GM10266 (cell line): ENCODE data around the gene MYBPHL.
A peak's percentile ranks its signal among the peaks of the same experiment; 100 is the strongest.

Experiments used
- DNase-seq: peaks from one replicate; pipeline ENCODE4 v3.0.0; 2012; ENCODE audit errors: extremely low spot score
- TF ChIP-seq, protein P1 (sequence below): IDR thresholded peaks from 2 replicates; pipeline ENCODE4 v1.5.1; 2012; ENCODE audit warnings: mild to moderate bottlenecking, low read depth; ENCODE audit not compliant: control insufficient read depth, insufficient read depth; ENCODE audit errors: missing control alignments

MYBPHL gene

DNA sequence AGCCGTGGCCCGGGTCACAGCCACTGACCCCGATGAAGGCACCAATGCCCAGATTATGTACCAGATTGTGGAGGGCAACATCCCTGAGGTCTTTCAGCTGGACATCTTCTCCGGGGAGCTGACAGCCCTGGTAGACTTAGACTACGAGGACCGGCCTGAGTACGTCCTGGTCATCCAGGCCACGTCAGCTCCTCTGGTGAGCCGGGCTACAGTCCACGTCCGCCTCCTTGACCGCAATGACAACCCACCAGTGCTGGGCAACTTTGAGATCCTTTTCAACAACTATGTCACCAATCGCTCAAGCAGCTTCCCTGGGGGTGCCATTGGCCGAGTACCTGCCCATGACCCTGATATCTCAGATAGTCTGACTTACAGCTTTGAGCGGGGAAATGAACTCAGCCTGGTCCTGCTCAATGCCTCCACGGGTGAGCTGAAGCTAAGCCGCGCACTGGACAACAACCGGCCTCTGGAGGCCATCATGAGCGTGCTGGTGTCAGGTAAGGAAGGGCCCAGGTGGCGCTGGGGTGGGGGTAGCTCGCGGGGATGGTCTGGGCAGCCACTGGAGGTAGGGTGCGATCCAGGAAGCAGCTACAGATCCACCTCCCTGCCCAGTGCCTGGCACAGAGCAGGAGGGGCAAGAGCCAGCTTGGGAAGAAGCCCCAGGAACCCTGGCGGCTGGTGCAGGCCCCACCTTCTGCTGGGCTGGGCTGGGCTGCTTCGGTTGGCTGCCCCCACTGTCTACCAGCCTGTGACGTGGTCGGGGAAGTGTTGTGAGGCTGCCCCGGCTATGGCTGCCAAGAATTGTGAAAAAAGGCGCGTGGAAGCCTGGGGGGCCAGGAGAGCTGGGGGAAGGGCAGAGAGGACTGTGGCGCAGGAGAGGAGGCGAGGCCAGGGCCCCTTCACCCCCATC lies 53.7 kb downstream of the MYBPHL start:
- TF ChIP-seq, protein P1, sequence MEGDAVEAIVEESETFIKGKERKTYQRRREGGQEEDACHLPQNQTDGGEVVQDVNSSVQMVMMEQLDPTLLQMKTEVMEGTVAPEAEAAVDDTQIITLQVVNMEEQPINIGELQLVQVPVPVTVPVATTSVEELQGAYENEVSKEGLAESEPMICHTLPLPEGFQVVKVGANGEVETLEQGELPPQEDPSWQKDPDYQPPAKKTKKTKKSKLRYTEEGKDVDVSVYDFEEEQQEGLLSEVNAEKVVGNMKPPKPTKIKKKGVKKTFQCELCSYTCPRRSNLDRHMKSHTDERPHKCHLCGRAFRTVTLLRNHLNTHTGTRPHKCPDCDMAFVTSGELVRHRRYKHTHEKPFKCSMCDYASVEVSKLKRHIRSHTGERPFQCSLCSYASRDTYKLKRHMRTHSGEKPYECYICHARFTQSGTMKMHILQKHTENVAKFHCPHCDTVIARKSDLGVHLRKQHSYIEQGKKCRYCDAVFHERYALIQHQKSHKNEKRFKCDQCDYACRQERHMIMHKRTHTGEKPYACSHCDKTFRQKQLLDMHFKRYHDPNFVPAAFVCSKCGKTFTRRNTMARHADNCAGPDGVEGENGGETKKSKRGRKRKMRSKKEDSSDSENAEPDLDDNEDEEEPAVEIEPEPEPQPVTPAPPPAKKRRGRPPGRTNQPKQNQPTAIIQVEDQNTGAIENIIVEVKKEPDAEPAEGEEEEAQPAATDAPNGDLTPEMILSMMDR = no peak
- peak; percentile 20 for DNase-seq

- peak; percentile 20 for DNase-seq
- TF ChIP-seq, protein P1 = no peak
Observed at GRCh38 chr1:109252167-109252892, 54.5 kb downstream of the MYBPHL start.

DNA sequence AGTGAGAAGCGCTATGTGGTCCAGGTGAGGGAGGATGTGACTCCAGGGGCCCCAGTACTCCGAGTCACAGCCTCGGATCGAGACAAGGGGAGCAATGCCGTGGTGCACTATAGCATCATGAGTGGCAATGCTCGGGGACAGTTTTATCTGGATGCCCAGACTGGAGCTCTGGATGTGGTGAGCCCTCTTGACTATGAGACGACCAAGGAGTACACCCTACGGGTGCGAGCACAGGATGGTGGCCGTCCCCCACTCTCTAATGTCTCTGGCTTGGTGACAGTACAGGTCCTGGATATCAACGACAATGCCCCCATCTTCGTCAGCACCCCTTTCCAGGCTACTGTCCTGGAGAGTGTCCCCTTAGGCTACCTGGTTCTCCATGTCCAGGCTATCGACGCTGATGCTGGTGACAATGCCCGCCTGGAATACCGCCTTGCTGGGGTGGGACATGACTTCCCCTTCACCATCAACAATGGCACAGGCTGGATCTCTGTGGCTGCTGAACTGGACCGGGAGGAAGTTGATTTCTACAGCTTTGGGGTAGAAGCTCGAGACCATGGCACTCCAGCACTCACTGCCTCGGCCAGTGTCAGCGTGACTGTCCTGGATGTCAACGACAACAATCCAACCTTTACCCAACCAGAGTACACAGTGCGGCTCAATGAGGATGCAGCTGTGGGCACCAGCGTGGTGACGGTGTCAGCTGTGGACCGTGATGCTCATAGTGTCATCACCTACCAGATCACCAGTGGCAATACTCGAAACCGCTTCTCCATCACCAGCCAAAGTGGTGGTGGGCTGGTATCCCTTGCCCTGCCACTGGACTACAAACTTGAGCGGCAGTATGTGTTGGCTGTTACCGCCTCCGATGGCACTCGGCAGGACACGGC lies 55.3 kb downstream of the MYBPHL start:
- DNase-seq = peak; percentile 31
- TF ChIP-seq, protein P1 = no peak

GRCh38 chr1:109250454-109251276 lies 56.1 kb downstream of the MYBPHL start:
- TF ChIP-seq, protein P1 = no peak
- peak; percentile 38 for DNase-seq

- no peak for DNase-seq
- TF ChIP-seq, protein P1 = no peak
Observed at GRCh38 chr1:109249654-109250401, 57.0 kb downstream of the MYBPHL start.
